AG10803 (cell line): ENCODE results near the gene COL26A1.

Source experiments
- DNase-seq: peaks from one replicate; pipeline ENCODE4 v3.0.0; 2010; ENCODE audit warnings: low read depth
- H3K4me3 ChIP-seq: 2 replicates; pipeline ENCODE4 v1.5.1; 2011; ENCODE audit warnings: mild to moderate bottlenecking, low read length, control low read depth
- TF ChIP-seq, protein P1 (sequence below): conservative IDR thresholded peaks from 2 replicates; pipeline ENCODE4 v1.5.1; 2011; ENCODE audit warnings: mild to moderate bottlenecking, low read length, control low read depth, inconsistent platforms

COL26A1 gene

DNA sequence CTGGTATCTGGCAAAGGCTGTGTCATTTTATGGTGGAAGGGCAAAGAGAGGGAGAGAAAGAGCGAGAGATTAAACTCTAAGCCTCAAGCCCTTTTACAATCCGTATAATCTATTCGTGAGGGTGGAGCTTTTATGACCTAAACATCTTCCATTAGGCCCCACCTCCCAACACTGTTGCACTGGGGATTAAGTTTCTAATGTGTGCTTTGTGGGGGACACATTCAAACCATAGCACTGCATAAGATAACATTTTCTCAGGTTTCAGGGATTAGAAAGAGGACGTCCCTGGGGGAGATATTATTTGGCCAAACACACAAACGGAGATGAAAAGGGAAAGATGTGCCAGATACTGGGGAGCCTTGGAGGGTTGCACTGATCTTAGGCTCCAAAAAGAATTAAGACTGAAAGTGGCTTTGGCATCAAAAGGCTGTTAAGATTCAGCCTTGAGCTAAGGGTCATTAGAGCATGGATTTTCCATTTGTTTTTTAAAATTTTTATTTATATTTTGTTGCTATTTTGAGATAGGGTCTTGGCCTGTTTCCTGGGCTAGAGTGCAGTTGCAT, 19.0 kb downstream of the COL26A1 start:
- no peak for DNase-seq
- H3K4me3 ChIP-seq: no peak overlapping the region
- TF ChIP-seq, protein P1, sequence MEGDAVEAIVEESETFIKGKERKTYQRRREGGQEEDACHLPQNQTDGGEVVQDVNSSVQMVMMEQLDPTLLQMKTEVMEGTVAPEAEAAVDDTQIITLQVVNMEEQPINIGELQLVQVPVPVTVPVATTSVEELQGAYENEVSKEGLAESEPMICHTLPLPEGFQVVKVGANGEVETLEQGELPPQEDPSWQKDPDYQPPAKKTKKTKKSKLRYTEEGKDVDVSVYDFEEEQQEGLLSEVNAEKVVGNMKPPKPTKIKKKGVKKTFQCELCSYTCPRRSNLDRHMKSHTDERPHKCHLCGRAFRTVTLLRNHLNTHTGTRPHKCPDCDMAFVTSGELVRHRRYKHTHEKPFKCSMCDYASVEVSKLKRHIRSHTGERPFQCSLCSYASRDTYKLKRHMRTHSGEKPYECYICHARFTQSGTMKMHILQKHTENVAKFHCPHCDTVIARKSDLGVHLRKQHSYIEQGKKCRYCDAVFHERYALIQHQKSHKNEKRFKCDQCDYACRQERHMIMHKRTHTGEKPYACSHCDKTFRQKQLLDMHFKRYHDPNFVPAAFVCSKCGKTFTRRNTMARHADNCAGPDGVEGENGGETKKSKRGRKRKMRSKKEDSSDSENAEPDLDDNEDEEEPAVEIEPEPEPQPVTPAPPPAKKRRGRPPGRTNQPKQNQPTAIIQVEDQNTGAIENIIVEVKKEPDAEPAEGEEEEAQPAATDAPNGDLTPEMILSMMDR: no peak

DNA sequence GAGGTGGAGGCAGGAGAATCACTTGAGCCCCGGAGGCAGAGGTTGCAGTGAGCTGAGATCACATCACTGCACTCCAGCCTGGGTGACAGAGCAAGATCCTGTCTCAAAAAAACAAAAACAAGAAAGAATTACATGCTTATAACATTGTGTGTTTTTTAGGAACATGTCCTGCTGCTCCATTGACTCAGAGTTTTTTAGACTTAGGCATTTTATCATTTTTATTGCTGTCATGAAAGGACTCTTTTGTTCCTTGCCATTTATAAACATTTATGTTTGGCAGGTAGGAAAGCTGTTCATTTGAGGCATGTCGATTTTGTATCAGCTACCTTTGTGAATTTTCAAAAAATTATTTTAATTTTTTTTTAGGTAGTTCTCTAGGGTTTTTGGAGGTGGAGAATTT, 20.3 kb downstream of the COL26A1 start:
- no peak for DNase-seq
- no peak overlapping the region for H3K4me3 ChIP-seq
- TF ChIP-seq, protein P1: no peak

DNA sequence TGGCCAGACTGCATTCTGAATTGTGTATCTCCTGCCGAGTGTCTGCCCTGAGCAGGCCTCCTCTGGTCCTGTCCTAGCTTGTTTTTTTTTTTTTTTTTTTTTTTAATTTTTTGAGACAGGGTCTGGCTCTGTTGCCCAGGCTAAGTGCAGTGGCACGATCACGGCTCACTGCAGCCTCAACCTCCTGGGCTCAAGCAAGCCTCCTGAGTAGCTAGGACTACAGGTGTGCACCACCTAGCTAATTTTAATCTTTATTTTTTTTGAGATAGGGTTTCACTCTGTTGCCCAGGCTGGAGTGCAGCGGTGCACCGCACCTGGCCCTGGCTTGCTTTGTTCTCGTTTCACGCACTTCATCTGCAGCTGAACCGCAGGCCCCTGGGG, 23.5 kb downstream of the COL26A1 start:
- TF ChIP-seq, protein P1: no peak
- H3K4me3 ChIP-seq: no peak overlapping the region
- no peak for DNase-seq

DNA sequence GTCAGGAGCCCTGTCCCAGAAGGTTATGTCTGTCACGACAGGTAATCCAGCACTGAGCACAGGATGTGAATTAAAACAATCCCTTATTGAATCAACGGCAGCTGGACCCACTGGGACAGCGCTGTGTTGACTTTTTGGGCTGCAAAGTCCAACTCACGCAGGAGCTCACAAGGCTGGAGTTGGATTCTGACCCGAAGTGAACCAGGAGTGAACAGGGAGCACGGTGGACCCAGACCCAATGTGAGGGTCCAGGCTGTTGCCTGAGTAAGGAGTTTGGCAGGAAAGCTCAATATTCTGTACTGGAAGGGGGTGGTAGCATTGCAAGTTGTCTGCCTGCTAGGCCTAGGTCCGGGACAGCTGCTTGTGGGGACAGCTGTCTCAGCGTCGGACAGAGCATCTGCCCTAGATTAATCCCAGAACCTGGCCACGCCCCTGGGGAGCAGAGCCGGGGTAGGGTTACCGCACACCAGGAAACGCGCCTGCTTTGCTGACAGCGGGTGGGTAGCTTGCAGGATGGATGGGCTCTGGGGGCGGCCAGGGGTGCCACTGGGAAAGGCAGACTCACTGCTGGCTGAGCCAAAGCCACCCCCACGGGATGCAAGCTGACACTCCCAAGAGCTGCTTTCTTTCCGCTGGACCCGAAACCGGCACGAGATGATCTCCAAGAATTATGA, 24.0 kb downstream of the COL26A1 start:
- TF ChIP-seq, protein P1: no peak
- peak overlapping the region; percentile 22; the same call in 1 of the 2 replicates for H3K4me3 ChIP-seq
- DNase-seq: peak; percentile 27

DNA sequence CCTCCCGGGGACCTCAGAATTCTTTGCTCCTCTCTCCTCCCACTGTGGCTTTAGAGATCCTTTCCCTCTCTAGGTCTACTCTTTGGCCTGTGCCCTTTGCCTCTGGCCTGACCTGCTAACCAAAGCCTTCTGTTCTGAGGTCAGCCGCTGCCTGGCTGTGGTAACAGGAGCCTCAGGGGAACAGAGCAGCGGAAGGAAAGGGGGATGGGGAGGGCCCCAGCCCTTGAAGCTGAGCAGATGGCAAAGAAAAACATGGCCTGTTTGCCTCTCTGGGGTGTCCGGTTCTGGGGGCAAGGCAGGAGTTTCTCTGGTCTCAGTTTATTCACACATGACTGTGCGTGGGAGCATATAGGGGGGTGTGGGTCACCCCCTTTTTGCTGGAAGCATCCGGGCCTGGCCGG, 28.2 kb downstream of the COL26A1 start:
- no peak overlapping the region for H3K4me3 ChIP-seq
- DNase-seq: peak; percentile 32
- TF ChIP-seq, protein P1: no peak

DNA sequence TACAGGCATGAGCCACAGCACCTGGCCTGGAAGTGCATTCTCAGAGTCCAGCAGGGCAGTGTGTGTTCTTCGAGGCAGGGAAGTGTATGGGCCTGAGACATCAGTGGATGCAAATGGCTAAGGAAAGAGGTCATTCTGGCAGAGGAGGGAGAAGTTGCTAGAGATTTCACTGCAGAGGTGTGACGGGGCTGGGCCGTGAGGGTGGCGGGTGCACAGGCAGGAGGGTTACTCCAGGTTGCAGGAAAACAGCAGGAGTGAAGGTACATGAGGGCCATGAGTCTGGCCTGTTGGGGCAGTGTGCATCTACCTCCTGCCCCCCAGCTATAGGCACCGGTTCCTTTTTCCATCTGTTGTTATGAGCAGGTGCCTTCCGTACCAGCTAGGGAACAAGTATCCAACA, 29.3 kb downstream of the COL26A1 start:
- H3K4me3 ChIP-seq: no peak overlapping the region
- DNase-seq: no peak

More for the DNA sequence above, 29.3 kb downstream of the COL26A1 start:
- TF ChIP-seq, protein P1: no peak
